ENCODE results near the gene TPM1. TPM values are rescaled to one million over a fixed set of nuclear protein-coding genes. Genes with fewer than 3 reads are reported as not detected.

TPM1 gene
- total and polyA plus RNA-seq, 9 of the 15 experiments (the other 6 are each of a cell fraction or from before 2014, with no cell fraction given), result 8.1 to 53.9 (median 43.1) TPM

- TF ChIP-seq ZNF639 (CRISPR knock-in tag; conservative IDR thresholded peaks at IDR 0.05 in 1 of 2, IDR thresholded peaks at IDR 0.05 in 1 of 2) (no peak), ZBTB1 (CRISPR knock-in tag; IDR thresholded peaks at IDR 0.05; ENCODE audit: borderline replicate concordance, low read depth) (no peak), ZBTB5 (IDR thresholded peaks at IDR 0.05) (no peak), THRAP3 (IDR thresholded peaks at IDR 0.05; ENCODE audit: borderline replicate concordance) (no peak), CHCHD3 (CRISPR knock-in tag; IDR thresholded peaks at IDR 0.05) (no peak), ZNF274 (IDR thresholded peaks at IDR 0.05; ENCODE audit: borderline replicate concordance, low read depth, low read length) (no peak), ZNF121 (CRISPR knock-in tag; conservative IDR thresholded peaks at IDR 0.05) (no peak), ZNF740 (CRISPR knock-in tag; IDR thresholded peaks at IDR 0.05) (no peak), ZNF740 (tag; IDR thresholded peaks at IDR 0.05) (0 out of 4 replicates have a peak, but pooled peaks of 1 of the 2 experiments have one; percentile 5), L3MBTL2 (IDR thresholded peaks at IDR 0.05) (no peak), MED1 (CRISPR knock-in tag; IDR thresholded peaks at IDR 0.05; ENCODE audit: borderline replicate concordance) (no peak), ATF2 (CRISPR knock-in tag; IDR thresholded peaks at IDR 0.05) (no peak), SP2 (IDR thresholded peaks at IDR 0.05; ENCODE audit: extremely low read depth, low read depth, low read length, poor library complexity, severe bottlenecking) (no peak), NFIC (IDR thresholded peaks at IDR 0.05) (peak; percentile 62; the same call in 1 of the 2 replicates)
- TF ChIP-seq, protein P1, sequence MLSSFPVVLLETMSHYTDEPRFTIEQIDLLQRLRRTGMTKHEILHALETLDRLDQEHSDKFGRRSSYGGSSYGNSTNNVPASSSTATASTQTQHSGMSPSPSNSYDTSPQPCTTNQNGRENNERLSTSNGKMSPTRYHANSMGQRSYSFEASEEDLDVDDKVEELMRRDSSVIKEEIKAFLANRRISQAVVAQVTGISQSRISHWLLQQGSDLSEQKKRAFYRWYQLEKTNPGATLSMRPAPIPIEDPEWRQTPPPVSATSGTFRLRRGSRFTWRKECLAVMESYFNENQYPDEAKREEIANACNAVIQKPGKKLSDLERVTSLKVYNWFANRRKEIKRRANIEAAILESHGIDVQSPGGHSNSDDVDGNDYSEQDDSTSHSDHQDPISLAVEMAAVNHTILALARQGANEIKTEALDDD (IDR thresholded peaks at IDR 0.05), result peak; percentile 84
- TF ChIP-seq, protein P2, sequence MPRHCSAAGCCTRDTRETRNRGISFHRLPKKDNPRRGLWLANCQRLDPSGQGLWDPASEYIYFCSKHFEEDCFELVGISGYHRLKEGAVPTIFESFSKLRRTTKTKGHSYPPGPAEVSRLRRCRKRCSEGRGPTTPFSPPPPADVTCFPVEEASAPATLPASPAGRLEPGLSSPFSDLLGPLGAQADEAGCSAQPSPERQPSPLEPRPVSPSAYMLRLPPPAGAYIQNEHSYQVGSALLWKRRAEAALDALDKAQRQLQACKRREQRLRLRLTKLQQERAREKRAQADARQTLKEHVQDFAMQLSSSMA (CRISPR knock-in tag; IDR thresholded peaks at IDR 0.05), result no peak
- TF ChIP-seq, protein P3, sequence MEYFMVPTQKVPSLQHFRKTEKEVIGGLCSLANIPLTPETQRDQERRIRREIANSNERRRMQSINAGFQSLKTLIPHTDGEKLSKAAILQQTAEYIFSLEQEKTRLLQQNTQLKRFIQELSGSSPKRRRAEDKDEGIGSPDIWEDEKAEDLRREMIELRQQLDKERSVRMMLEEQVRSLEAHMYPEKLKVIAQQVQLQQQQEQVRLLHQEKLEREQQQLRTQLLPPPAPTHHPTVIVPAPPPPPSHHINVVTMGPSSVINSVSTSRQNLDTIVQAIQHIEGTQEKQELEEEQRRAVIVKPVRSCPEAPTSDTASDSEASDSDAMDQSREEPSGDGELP (CRISPR knock-in tag; IDR thresholded peaks at IDR 0.05; ENCODE audit: borderline replicate concordance), result peak; percentile 51; the same call in 1 of the 2 replicates
Observed at GRCh38 chr15:63048776-63049665, 6.5 kb downstream of the TPM1 start (continued).
